Body of pancreas (tissue), 4 donors: ENCODE results near the gene FBXL15. TPM values are rescaled to one million over a fixed set of nuclear protein-coding genes. Genes with fewer than 3 reads are reported as not detected.

Experiments
- ATAC-seq: fragments of 150-250 bp; one replicate; pipeline ENCODE4 v1.9.1; 2016
- DNase-seq, 4 donors: peaks; one replicate each; pipeline ENCODE4 v3.0.0-alpha.2; 2019
- H3K27ac ChIP-seq, 4 donors: fragments of 200-600 bp; sonication (generic); 1 replicate in 3 of 4; 2 replicates in 1 of 4; pipeline versions ENCODE4 v1.5.1 to v1.6.1; 2016 to 2019; ENCODE audit warnings: mild to moderate bottlenecking in 1 of 4, mixed read lengths in 1 of 4, moderate library complexity in 1 of 4
- H3K27me3 ChIP-seq, 2 donors: fragments of 200-600 bp; sonication (generic); one replicate each; pipeline ENCODE4 v1.6.0; 2016; ENCODE audit warnings: mild to moderate bottlenecking in 1 of 2
- H3K36me3 ChIP-seq, 2 donors: fragments of 200-600 bp; sonication (generic); replicated peaks in 1 of 2; 2 replicates each; pipeline ENCODE4 v1.5.1; 2016; ENCODE audit warnings: low read depth in 2 of 2; ENCODE audit not compliant: insufficient read depth in 1 of 2
- H3K4me1 ChIP-seq: fragments of 200-600 bp; sonication (generic); one replicate; pipeline ENCODE4 v1.6.0; 2016
- H3K4me3 ChIP-seq, 2 donors: fragments of 200-600 bp; sonication (generic); 1 replicate in 1 of 2; 2 replicates in 1 of 2; pipeline ENCODE4 v1.5.1; 2016 to 2019
- H3K9me3 ChIP-seq, 3 donors: fragments of 200-600 bp; sonication (generic); 1 replicate in 2 of 3; 2 replicates in 1 of 3; pipeline ENCODE4 v1.5.1; 2016
- CTCF ChIP-seq, 7 experiments: fragments of 450-650 bp in 4 of 7; fragments of 200-600 bp in 3 of 7; sonication (generic) in 3 of 7; IDR thresholded peaks; one replicate each; pipeline ENCODE4 v1.5.1; 2016 to 2019; ENCODE audit warnings: antibody characterized with exemption in 7 of 7
- POLR2A ChIP-seq, 3 donors: fragments of 450-650 bp; IDR thresholded peaks; one replicate each; pipeline ENCODE4 v1.6.1; 2016; ENCODE audit warnings: antibody characterized with exemption in 3 of 3, mild to moderate bottlenecking in 2 of 3
- WGBS, 2 donors: methylation state at CpG; one replicate each; pipeline ENCODE4 v1.1.5; 2017; 5-methylcytosine and 5-hydroxymethylcytosine counted together
- intact Hi-C: fragments of 100-400 bp; cut with DNase I; formaldehyde crosslinking; loops from one replicate; pipeline ENCODE4 v1.15.1; 2023
- total RNA-seq, 2 donors: library from RNA; depleted of rRNA; stranded (reverse); fragments of >200 nt; gene quantifications; one replicate each; pipeline ENCODE4 v1.1.0, GENCODE V29; 2016

The FBXL15 gene
- total RNA-seq, 2 donors from 2014 or later, result 12.7 to 38.6 TPM

- intact Hi-C loops, result loop anchor here (10.0 kb wide), 1 partner anchor 190 kb away; no protein-coding TSS in a partner anchor
- H3K9me3 ChIP-seq, result no peaks in the 10 kb centered on the region
- TF ChIP-seq CTCF (IDR thresholded peaks at IDR 0.05) (no peak), POLR2A (IDR thresholded peaks at IDR 0.05) (no peak)
- 59 to 60% methylated on average over 4 of the region's 4 CpGs for WGBS, 2 donors
- H3K36me3 ChIP-seq, result peaks cover 4 to 12% of the 10 kb centered on the region in 2 donors
- peak overlapping the region in 2 of 4 donors; percentile 49 to 59 for H3K27ac ChIP-seq
- no peak overlapping the region for H3K4me3 ChIP-seq
- H3K27me3 ChIP-seq, result no peaks in the 10 kb centered on the region
- H3K4me1 ChIP-seq, result no peaks in the 10 kb centered on the region
- DNase-seq (peak in 1 of 4 donors; percentile 42), ATAC-seq (peak; percentile 65)
Measured at GRCh38 chr10:102384606-102385429, 35.8 kb upstream of the FBXL15 start.

- 81 to 84% methylated on average over 3 of the region's 3 CpGs for WGBS, 2 donors
Measured at GRCh38 chr10:102389894-102390293, 30.7 kb upstream of the FBXL15 start.

GRCh38 chr10:102392306-102392705 is 28.3 kb upstream of the FBXL15 start:
- 74 to 81% methylated on average over 5 of the region's 5 CpGs for WGBS, 2 donors
- Histone ChIP-seq H3K36me3 (no peaks in the 10 kb centered on the region), H3K9me3 (no peaks in the 10 kb centered on the region), H3K27ac (no peak overlapping the region), H3K4me3 (no peak overlapping the region), H3K27me3 (no peaks in the 10 kb centered on the region), H3K4me1 (peaks cover 21% of the 10 kb centered on the region)
- no peak for TF ChIP-seq POLR2A (IDR thresholded peaks at IDR 0.05)
- TF ChIP-seq CTCF (IDR thresholded peaks at IDR 0.05), result no peak
- intact Hi-C loops, result no loop called here
- no peak for ATAC-seq
- DNase-seq, result no peak

More at GRCh38 chr10:102389894-102390293, 30.7 kb upstream of the FBXL15 start:
- no peak overlapping the region for H3K27ac ChIP-seq
- no peak overlapping the region for H3K4me3 ChIP-seq
- TF ChIP-seq POLR2A (IDR thresholded peaks at IDR 0.05), result no peak
- no peak for TF ChIP-seq CTCF (IDR thresholded peaks at IDR 0.05)
- no peaks in the 10 kb centered on the region for H3K36me3 ChIP-seq
- no peaks in the 10 kb centered on the region for H3K27me3 ChIP-seq
- ATAC-seq, result no peak
- peaks cover 7% of the 10 kb centered on the region for H3K4me1 ChIP-seq
- intact Hi-C loops, result loop anchor here (10.0 kb wide), 1 partner anchor 185 kb away; no protein-coding TSS in a partner anchor
- DNase-seq, result no peak
- no peaks in the 10 kb centered on the region for H3K9me3 ChIP-seq

- ATAC-seq (no peak), DNase-seq (no peak)
- WGBS, 2 donors, result 24 to 46% methylated on average over 20 to 30 of the region's 30 CpGs
- intact Hi-C loops, result no loop called here
- no peaks in the 10 kb centered on the region for H3K9me3 ChIP-seq
- peak overlapping the region; percentile 23 to 30 for H3K4me3 ChIP-seq
- H3K27ac ChIP-seq, result peak overlapping the region; percentile 88 to 100 (median 96)
- no peaks in the 10 kb centered on the region for H3K27me3 ChIP-seq
- TF ChIP-seq CTCF (IDR thresholded peaks at IDR 0.05) (peak in 1 of 7 experiments; percentile 96), POLR2A (IDR thresholded peaks at IDR 0.05) (no peak)
- peaks cover 30% of the 10 kb centered on the region for H3K4me1 ChIP-seq
- no peaks in the 10 kb centered on the region for H3K36me3 ChIP-seq
Measured at GRCh38 chr10:102393411-102394078, 27.1 kb upstream of the FBXL15 start.
